HCT116 (cell line): ENCODE results near the gene ENTR1. TPM values are rescaled to one million over a fixed set of nuclear protein-coding genes. Genes with fewer than 3 reads are reported as not detected.

Experiments used
- ATAC-seq: fragments of 200-7000 bp; cut with Tn5 transposase; 2 replicates; pipeline ENCODE4 v1.9.1; 2020; ENCODE audit warnings: mild to moderate bottlenecking, moderate library complexity
- BruUV-seq: library from RNA; stranded (reverse); fragments of 400-500 nt; replicated peaks from 2 replicates; lab custom pipeline; 2021; lab: Mats Ljungman, UMichigan
- CTCF ChIA-PET: fragments of 300-600 bp; sonication (Branson Sonifier 250); formaldehyde crosslinking; loops from one replicate; lab custom pipeline; 2021; ENCODE audit warnings: antibody characterized with exemption; lab: Charles Lee
- POLR2A ChIA-PET: fragments of 300-600, 350-600 bp; sonication (Branson Sonifier 250); formaldehyde crosslinking; loops from one replicate; lab custom pipeline; 2021; ENCODE audit warnings: antibody characterized with exemption; lab: Charles Lee
- RAD21 ChIA-PET, 2 experiments: fragments of 300-600 bp; sonication (Branson Sonifier 250); formaldehyde crosslinking; loops; one replicate each; lab custom pipeline; 2023; ENCODE audit warnings: low total read pairs in 2 of 2; ENCODE audit not compliant: uncharacterized antibody in 2 of 2, unreplicated experiment in 2 of 2, low non-redundant PET in 1 of 2; lab: Charles Lee
- DNase-seq: peaks from one replicate; pipeline ENCODE4 v3.0.0-alpha.2; 2010; ENCODE audit warnings: low read depth, low spot score
- H2AFZ ChIP-seq: fragments of 200-600 bp; shearing (Covaris generic), sonication (generic); 2 replicates; pipeline ENCODE4 v1.6.1; 2017; ENCODE audit warnings: low read depth, mixed run types, mixed read lengths, antibody characterized with exemption, low read length; ENCODE audit not compliant: poor library complexity, severe bottlenecking
- H3K27ac ChIP-seq: 2 replicates; pipeline ENCODE4 v1.5.1; 2012; ENCODE audit warnings: low read depth, low read length
- H3K27me3 ChIP-seq: fragments of 200-600 bp; sonication (generic); 2 replicates; pipeline ENCODE4 v1.6.1; 2016; ENCODE audit warnings: mixed run types, low read length, mixed read lengths; ENCODE audit not compliant: insufficient read depth
- H3K36me3 ChIP-seq, 2 experiments: fragments of 200-500 bp in 1 of 2; fragments of 200-600 bp in 1 of 2; sonication (Bioruptor generic) in 1 of 2; sonication (generic) in 1 of 2; 2 replicates each; pipeline versions ENCODE4 v1.5.1 to v1.6.1; 2014 to 2016; ENCODE audit warnings: low read length in 2 of 2, inconsistent platforms in 1 of 2, mixed read lengths in 1 of 2, mixed run types in 1 of 2; ENCODE audit not compliant: insufficient read depth in 2 of 2, control insufficient read depth in 1 of 2
- H3K4me1 ChIP-seq, 2 experiments: fragments of 200-600 bp in 1 of 2; sonication (generic) in 1 of 2; 2 replicates each; pipeline versions ENCODE4 v1.5.1 to v1.6.1; 2012 to 2017; ENCODE audit warnings: low read length in 2 of 2, inconsistent platforms in 1 of 2, mild to moderate bottlenecking in 1 of 2, mixed read lengths in 1 of 2, mixed run types in 1 of 2, moderate library complexity in 1 of 2; ENCODE audit not compliant: insufficient read depth in 2 of 2, control insufficient read depth in 1 of 2
- H3K4me2 ChIP-seq: fragments of 200-600 bp; sonication (generic); 2 replicates; pipeline ENCODE4 v1.6.1; 2017; ENCODE audit warnings: mixed run types, low read length, mixed read lengths
- H3K4me3 ChIP-seq, 2 experiments: fragments of 200-600 bp in 1 of 2; sonication (generic) in 1 of 2; replicated peaks in 1 of 2; 2 replicates each; pipeline ENCODE4 v1.5.1; 2011 to 2016; ENCODE audit warnings: low read length in 2 of 2, control low read depth in 1 of 2, low read depth in 1 of 2, mild to moderate bottlenecking in 1 of 2, mixed read lengths in 1 of 2, mixed run types in 1 of 2
- H3K79me2 ChIP-seq: fragments of 200-600 bp; sonication (generic); 2 replicates; pipeline ENCODE4 v1.6.1; 2017; ENCODE audit warnings: mild to moderate bottlenecking, mixed run types, low read length, moderate library complexity, mixed read lengths; ENCODE audit not compliant: insufficient read depth
- H3K9ac ChIP-seq: fragments of 200-600 bp; sonication (generic); 2 replicates; pipeline ENCODE4 v1.6.1; 2016; ENCODE audit warnings: low read length, mixed read lengths
- H3K9me2 ChIP-seq: fragments of 200-600 bp; sonication (generic), shearing (Covaris generic); 2 replicates; pipeline ENCODE4 v1.6.1; 2017; ENCODE audit warnings: mixed run types, mild to moderate bottlenecking, moderate library complexity; ENCODE audit not compliant: insufficient read depth
- H3K9me3 ChIP-seq, 2 experiments: fragments of 200-500 bp in 1 of 2; fragments of 200-600 bp in 1 of 2; sonication (Bioruptor generic) in 1 of 2; sonication (generic) in 1 of 2; 2 replicates each; pipeline ENCODE4 v1.6.1; 2014 to 2017; ENCODE audit warnings: low read length in 2 of 2, mixed read lengths in 2 of 2, inconsistent platforms in 1 of 2, low read depth in 1 of 2, mild to moderate bottlenecking in 1 of 2, mixed run types in 1 of 2, moderate library complexity in 1 of 2; ENCODE audit not compliant: control insufficient read depth in 1 of 2, insufficient read depth in 1 of 2
- H4K20me1 ChIP-seq: fragments of 200-600 bp; sonication (generic), shearing (Covaris generic); 2 replicates; pipeline ENCODE4 v1.6.1; 2017; ENCODE audit warnings: mixed run types, mild to moderate bottlenecking, moderate library complexity; ENCODE audit not compliant: insufficient read depth
- ATF3 ChIP-seq: IDR thresholded peaks from 2 replicates; pipeline ENCODE4 v1.6.1; 2012
- CEBPB ChIP-seq: IDR thresholded peaks from 2 replicates; pipeline ENCODE4 v1.6.1; 2012; ENCODE audit warnings: low read depth
- CTCF ChIP-seq, 3 experiments: fragments of 200-600 bp in 1 of 3; sonication (generic) in 1 of 3; IDR thresholded peaks in 2 of 3; conservative IDR thresholded peaks in 1 of 3; 2 replicates each; pipeline ENCODE4 v1.5.1; 2012 to 2017; ENCODE audit warnings: low read depth in 2 of 3, low read length in 2 of 3, antibody characterized with exemption in 1 of 3, borderline replicate concordance in 1 of 3, control low read depth in 1 of 3, mild to moderate bottlenecking in 1 of 3, mixed read lengths in 1 of 3, mixed run types in 1 of 3, moderate library complexity in 1 of 3; ENCODE audit not compliant: insufficient read depth in 1 of 3
- ELF1 ChIP-seq: IDR thresholded peaks from 2 replicates; pipeline ENCODE4 v1.6.1; 2012; ENCODE audit warnings: low read depth, borderline replicate concordance
- EZH2 ChIP-seq: fragments of 200-600 bp; sonication (generic); IDR thresholded peaks from 2 replicates; pipeline ENCODE4 v1.6.1; 2017; ENCODE audit warnings: antibody characterized with exemption, mixed run types
- EZH2phosphoT487 ChIP-seq: fragments of 200-600 bp; IDR thresholded peaks from 2 replicates; pipeline ENCODE4 v1.6.1; 2018; ENCODE audit warnings: antibody characterized with exemption, borderline replicate concordance
- FOSL1 ChIP-seq: IDR thresholded peaks from 2 replicates; pipeline ENCODE4 v1.6.1; 2012; ENCODE audit warnings: low read depth
- MAX ChIP-seq: IDR thresholded peaks from 2 replicates; pipeline ENCODE4 v1.6.1; 2012
- POLR2AphosphoS5 ChIP-seq: IDR thresholded peaks from 2 replicates; pipeline ENCODE4 v1.6.1; 2011; ENCODE audit warnings: mild to moderate bottlenecking, low read depth, low read length, moderate library complexity
- REST ChIP-seq: IDR thresholded peaks from 2 replicates; pipeline ENCODE4 v1.6.1; 2012; ENCODE audit warnings: low read depth
- SIN3A ChIP-seq: IDR thresholded peaks from 2 replicates; pipeline ENCODE4 v1.6.1; 2012; ENCODE audit warnings: low read depth
- TCF7L2 ChIP-seq: IDR thresholded peaks from 2 replicates; pipeline ENCODE4 v1.7.0; 2011; ENCODE audit warnings: borderline replicate concordance, inconsistent platforms; ENCODE audit not compliant: insufficient read depth, insufficient read length; ENCODE audit errors: extremely low read depth
- YY1 ChIP-seq: IDR thresholded peaks from 2 replicates; pipeline ENCODE4 v1.6.1; 2011; ENCODE audit warnings: low read length, low read depth, moderate library complexity, mild to moderate bottlenecking; ENCODE audit not compliant: insufficient replicate concordance; ENCODE audit errors: extremely low read depth
- ZFX ChIP-seq: fragments of 450-650 bp; IDR thresholded peaks from 2 replicates; pipeline ENCODE4 v1.6.1; 2017
- ZNF274 ChIP-seq: fragments of 200-500 bp; sonication (Bioruptor generic); IDR thresholded peaks from 2 replicates; pipeline ENCODE4 v1.6.1; 2014; ENCODE audit warnings: mild to moderate bottlenecking, low read depth, low read length, inconsistent platforms
- intact Hi-C: fragments of 100-400 bp; cut with micrococcal nuclease; formaldehyde crosslinking; loops from 2 replicates; pipeline ENCODE4 v1.10.0; 2022
- total RNA-seq: library from RNA; stranded (reverse); gene quantifications from one replicate; pipeline ENCODE4 v1.2.1, GENCODE V29; 2021; ENCODE audit not compliant: unreplicated experiment

The ENTR1 gene
- total RNA-seq, 1 experiment from 2014 or later: 119 TPM

- DNase-seq: no peak
- POLR2A ChIA-PET: no interaction called here
- no peaks in the 10 kb centered on the region for H3K79me2 ChIP-seq
- no peak for ATAC-seq
- no peak for TF ChIP-seq YY1
- H3K9ac ChIP-seq: no peak overlapping the region
- RAD21 ChIA-PET: no interaction called here
- no peak overlapping the region for H3K4me3 ChIP-seq
- BruUV-seq: no TSS peak
- H2AFZ ChIP-seq: no peak overlapping the region
- H3K4me1 ChIP-seq: no peaks in the 10 kb centered on the region
- peaks cover 14 to 21% of the 10 kb centered on the region in 2 experiments; a peak in 3 of 4 replicates for H3K36me3 ChIP-seq
- CTCF ChIA-PET: no interaction called here
- no peaks in the 10 kb centered on the region for H4K20me1 ChIP-seq
- no peak overlapping the region for H3K27ac ChIP-seq
- no peaks in the 10 kb centered on the region for H3K9me3 ChIP-seq
- H3K27me3 ChIP-seq: no peaks in the 10 kb centered on the region
- H3K9me2 ChIP-seq: no peaks in the 10 kb centered on the region
- intact Hi-C loops: no loop called here
- no peak overlapping the region for H3K4me2 ChIP-seq
Measured at GRCh38 chr9:136380381-136380780, 30.0 kb downstream of the ENTR1 start.

- CTCF ChIA-PET: no interaction called here
Measured at GRCh38 chr9:136379891-136380290, 30.5 kb downstream of the ENTR1 start.

More at GRCh38 chr9:136379891-136380290, 30.5 kb downstream of the ENTR1 start:
- ATAC-seq (no peak), DNase-seq (no peak)
- H3K4me3 ChIP-seq: no peak overlapping the region
- no peaks in the 10 kb centered on the region for H3K9me2 ChIP-seq
- no peak overlapping the region for H3K4me2 ChIP-seq
- no peak overlapping the region for H3K9ac ChIP-seq
- ChIA-PET RAD21 (no interaction called here), POLR2A (no interaction called here)
- H3K9me3 ChIP-seq: no peaks in the 10 kb centered on the region
- no peaks in the 10 kb centered on the region for H3K79me2 ChIP-seq
- peaks cover 14 to 17% of the 10 kb centered on the region in 2 experiments; a peak in 3 of 4 replicates for H3K36me3 ChIP-seq
- no peak overlapping the region for H3K27ac ChIP-seq
- BruUV-seq: no TSS peak
- H4K20me1 ChIP-seq: no peaks in the 10 kb centered on the region
- H3K27me3 ChIP-seq: no peaks in the 10 kb centered on the region
- intact Hi-C loops: no loop called here
- no peak overlapping the region for H2AFZ ChIP-seq
- H3K4me1 ChIP-seq: no peaks in the 10 kb centered on the region
- TF ChIP-seq REST (no peak), ELF1 (no peak), SIN3A (no peak), TCF7L2 (no peak), FOSL1 (no peak), POLR2AphosphoS5 (no peak), CTCF (IDR thresholded peaks at IDR 0.05 in 2 of 3, conservative IDR thresholded peaks at IDR 0.05 in 1 of 3; ENCODE audit: borderline replicate concordance in 1 of 3, insufficient read depth in 1 of 3, low read depth in 2 of 3, low read length in 2 of 3) (no peak), ZNF274 (no peak), EZH2 (no peak), CEBPB (no peak), EZH2phosphoT487 (no peak), ZFX (no peak), MAX (no peak), ATF3 (no peak)
